ENCODE measurements around the gene THAP4. TPM values are rescaled to one million over a fixed set of nuclear protein-coding genes. Genes with fewer than 3 reads are reported as not detected.
A peak's percentile ranks its signal among the peaks of the same experiment; 100 is the strongest.

THAP4 gene
- total and polyA plus RNA-seq, 2 of the 13 experiments (the other 11 are each of a cell fraction or from before 2014, with no cell fraction given): 59.7 to 75.7 TPM

DNA sequence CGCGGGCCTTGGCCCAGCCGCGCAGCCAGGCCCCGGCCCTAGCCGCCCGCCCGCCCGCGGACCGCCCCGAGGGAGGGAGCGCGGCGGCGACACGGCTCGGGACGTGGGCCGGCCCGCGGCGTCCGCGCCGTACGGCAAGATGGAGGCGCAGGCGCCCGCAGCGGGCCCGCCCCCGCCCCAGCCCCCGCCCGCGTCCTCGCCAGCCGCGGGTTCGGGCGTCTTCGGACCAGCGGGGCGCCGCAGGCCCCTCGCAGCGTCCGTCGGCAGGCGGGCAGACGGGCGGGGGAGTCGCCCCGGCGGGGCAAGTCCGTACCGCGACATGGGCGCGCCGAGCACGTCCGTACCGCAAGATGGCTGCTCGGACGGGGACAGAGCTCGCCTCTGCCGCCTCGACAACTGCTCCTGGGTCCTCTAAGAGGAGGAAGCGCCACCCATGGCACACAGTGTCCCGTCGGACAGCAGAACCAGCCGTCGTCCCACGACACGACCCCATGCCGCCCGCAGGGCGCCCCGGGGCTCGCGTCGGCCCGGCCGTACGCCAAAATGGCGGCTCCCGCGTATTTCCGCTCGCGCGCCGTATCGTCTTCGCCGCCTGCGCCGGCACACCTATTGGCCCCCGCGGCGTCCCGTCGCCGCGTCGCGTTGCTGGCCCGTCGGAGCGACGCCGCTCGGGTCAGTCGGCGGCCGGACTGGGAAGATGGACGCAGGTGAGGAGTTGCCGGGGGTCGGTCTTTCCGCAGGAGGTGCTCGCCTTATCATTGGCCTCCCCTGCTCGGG, at the start of gene THAP4, which contains the start of gene ATG4B (continued):
- TF ChIP-seq ARHGAP35 (CRISPR knock-in tag; IDR thresholded peaks at IDR 0.05; ENCODE audit: borderline replicate concordance) (peak; percentile 78), EEA1 (CRISPR knock-in tag; IDR thresholded peaks at IDR 0.05; ENCODE audit: borderline replicate concordance) (no peak), NBN (conservative IDR thresholded peaks at IDR 0.05) (no peak), ZNF616 (CRISPR knock-in tag; IDR thresholded peaks at IDR 0.05; ENCODE audit: low read depth) (peak; percentile 51; the same call in 1 of the 2 replicates), ZKSCAN8 (CRISPR knock-in tag; IDR thresholded peaks at IDR 0.05; ENCODE audit: borderline replicate concordance) (peak; percentile 85; the same call in 1 of the 2 replicates), GFI1 (CRISPR knock-in tag; IDR thresholded peaks at IDR 0.05; ENCODE audit: borderline replicate concordance) (no peak; the same call in 1 of the 2 replicates), ZNF468 (CRISPR knock-in tag; IDR thresholded peaks at IDR 0.05) (no peak), GATAD2A (CRISPR knock-in tag; IDR thresholded peaks at IDR 0.05) (no peak), SUZ12 (IDR thresholded peaks at IDR 0.05; ENCODE audit: low read depth, low read length) (no peak), ZNF841 (CRISPR knock-in tag; IDR thresholded peaks at IDR 0.05; ENCODE audit: borderline replicate concordance) (no peak), ZNF777 (CRISPR knock-in tag; IDR thresholded peaks at IDR 0.05) (peak; percentile 96), ZNF776 (CRISPR knock-in tag; IDR thresholded peaks at IDR 0.05) (peak; percentile 56; the same call in 1 of the 2 replicates), SIN3A (IDR thresholded peaks at IDR 0.05; ENCODE audit: borderline replicate concordance, low read depth, low read length) (peak; percentile 75; the same call in 1 of the 2 replicates), ZNF878 (CRISPR knock-in tag; IDR thresholded peaks at IDR 0.05) (no peak), ZNF75D (CRISPR knock-in tag; IDR thresholded peaks at IDR 0.05; ENCODE audit: borderline replicate concordance) (no peak)
- TF ChIP-seq, protein P1, sequence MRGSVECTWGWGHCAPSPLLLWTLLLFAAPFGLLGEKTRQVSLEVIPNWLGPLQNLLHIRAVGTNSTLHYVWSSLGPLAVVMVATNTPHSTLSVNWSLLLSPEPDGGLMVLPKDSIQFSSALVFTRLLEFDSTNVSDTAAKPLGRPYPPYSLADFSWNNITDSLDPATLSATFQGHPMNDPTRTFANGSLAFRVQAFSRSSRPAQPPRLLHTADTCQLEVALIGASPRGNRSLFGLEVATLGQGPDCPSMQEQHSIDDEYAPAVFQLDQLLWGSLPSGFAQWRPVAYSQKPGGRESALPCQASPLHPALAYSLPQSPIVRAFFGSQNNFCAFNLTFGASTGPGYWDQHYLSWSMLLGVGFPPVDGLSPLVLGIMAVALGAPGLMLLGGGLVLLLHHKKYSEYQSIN (CRISPR knock-in tag; IDR thresholded peaks at IDR 0.05; ENCODE audit: borderline replicate concordance): no peak
- TF ChIP-seq, protein P2, sequence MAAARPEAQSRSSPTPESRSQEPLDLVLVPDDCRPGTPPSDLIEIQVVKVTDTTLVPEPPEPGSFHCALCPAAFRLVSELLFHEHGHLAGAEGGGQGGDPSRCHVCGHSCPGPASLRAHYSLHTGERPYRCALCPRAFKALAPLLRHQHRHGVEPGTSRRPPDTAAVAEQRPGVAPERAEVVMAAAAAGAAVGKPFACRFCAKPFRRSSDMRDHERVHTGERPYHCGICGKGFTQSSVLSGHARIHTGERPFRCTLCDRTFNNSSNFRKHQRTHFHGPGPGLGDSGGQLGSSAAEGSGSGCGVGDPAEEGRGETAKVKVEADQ (CRISPR knock-in tag; IDR thresholded peaks at IDR 0.05; ENCODE audit: borderline replicate concordance): no peak
- TF ChIP-seq, protein P3, sequence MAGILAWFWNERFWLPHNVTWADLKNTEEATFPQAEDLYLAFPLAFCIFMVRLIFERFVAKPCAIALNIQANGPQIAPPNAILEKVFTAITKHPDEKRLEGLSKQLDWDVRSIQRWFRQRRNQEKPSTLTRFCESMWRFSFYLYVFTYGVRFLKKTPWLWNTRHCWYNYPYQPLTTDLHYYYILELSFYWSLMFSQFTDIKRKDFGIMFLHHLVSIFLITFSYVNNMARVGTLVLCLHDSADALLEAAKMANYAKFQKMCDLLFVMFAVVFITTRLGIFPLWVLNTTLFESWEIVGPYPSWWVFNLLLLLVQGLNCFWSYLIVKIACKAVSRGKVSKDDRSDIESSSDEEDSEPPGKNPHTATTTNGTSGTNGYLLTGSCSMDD (CRISPR knock-in tag; IDR thresholded peaks at IDR 0.05): 0 out of 2 replicates have a peak, but pooled peaks have one; percentile 42
- TF ChIP-seq, protein P4, sequence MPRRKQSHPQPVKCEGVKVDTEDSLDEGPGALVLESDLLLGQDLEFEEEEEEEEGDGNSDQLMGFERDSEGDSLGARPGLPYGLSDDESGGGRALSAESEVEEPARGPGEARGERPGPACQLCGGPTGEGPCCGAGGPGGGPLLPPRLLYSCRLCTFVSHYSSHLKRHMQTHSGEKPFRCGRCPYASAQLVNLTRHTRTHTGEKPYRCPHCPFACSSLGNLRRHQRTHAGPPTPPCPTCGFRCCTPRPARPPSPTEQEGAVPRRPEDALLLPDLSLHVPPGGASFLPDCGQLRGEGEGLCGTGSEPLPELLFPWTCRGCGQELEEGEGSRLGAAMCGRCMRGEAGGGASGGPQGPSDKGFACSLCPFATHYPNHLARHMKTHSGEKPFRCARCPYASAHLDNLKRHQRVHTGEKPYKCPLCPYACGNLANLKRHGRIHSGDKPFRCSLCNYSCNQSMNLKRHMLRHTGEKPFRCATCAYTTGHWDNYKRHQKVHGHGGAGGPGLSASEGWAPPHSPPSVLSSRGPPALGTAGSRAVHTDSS (CRISPR knock-in tag; conservative IDR thresholded peaks at IDR 0.05): 0 out of 2 replicates have a peak, but pooled peaks have one; percentile 62
- TF ChIP-seq, protein P5, sequence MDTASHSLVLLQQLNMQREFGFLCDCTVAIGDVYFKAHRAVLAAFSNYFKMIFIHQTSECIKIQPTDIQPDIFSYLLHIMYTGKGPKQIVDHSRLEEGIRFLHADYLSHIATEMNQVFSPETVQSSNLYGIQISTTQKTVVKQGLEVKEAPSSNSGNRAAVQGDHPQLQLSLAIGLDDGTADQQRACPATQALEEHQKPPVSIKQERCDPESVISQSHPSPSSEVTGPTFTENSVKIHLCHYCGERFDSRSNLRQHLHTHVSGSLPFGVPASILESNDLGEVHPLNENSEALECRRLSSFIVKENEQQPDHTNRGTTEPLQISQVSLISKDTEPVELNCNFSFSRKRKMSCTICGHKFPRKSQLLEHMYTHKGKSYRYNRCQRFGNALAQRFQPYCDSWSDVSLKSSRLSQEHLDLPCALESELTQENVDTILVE (CRISPR knock-in tag; IDR thresholded peaks at IDR 0.05): peak; percentile 79; the same call in 1 of the 2 replicates
- TF ChIP-seq, protein P6, sequence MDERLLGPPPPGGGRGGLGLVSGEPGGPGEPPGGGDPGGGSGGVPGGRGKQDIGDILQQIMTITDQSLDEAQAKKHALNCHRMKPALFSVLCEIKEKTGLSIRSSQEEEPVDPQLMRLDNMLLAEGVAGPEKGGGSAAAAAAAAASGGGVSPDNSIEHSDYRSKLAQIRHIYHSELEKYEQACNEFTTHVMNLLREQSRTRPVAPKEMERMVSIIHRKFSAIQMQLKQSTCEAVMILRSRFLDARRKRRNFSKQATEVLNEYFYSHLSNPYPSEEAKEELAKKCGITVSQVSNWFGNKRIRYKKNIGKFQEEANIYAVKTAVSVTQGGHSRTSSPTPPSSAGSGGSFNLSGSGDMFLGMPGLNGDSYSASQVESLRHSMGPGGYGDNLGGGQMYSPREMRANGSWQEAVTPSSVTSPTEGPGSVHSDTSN (CRISPR knock-in tag; IDR thresholded peaks at IDR 0.05): no peak
- TF ChIP-seq, protein P7, sequence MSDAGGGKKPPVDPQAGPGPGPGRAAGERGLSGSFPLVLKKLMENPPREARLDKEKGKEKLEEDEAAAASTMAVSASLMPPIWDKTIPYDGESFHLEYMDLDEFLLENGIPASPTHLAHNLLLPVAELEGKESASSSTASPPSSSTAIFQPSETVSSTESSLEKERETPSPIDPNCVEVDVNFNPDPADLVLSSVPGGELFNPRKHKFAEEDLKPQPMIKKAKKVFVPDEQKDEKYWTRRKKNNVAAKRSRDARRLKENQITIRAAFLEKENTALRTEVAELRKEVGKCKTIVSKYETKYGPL (CRISPR knock-in tag; IDR thresholded peaks at IDR 0.05): peak; percentile 42; the same call in 1 of the 2 replicates
